GM12865 (cell line): Measurements from ENCODE around the gene MZF1.
A peak's percentile ranks its signal among the peaks of the same experiment; 100 is the strongest.

Source experiments
- DNase-seq: peaks from one replicate; pipeline ENCODE4 v3.0.0; 2010; ENCODE audit warnings: low read depth
- H3K4me3 ChIP-seq: 2 replicates; pipeline ENCODE4 v1.5.1; 2011; ENCODE audit warnings: mild to moderate bottlenecking, low read depth, low read length, control low read depth
- CTCF ChIP-seq: IDR thresholded peaks from 2 replicates; pipeline ENCODE4 v1.5.1; 2011; ENCODE audit warnings: low read length, control low read depth, low read depth, inconsistent platforms; ENCODE audit not compliant: insufficient read depth; ENCODE audit errors: missing control alignments

MZF1 gene

DNA sequence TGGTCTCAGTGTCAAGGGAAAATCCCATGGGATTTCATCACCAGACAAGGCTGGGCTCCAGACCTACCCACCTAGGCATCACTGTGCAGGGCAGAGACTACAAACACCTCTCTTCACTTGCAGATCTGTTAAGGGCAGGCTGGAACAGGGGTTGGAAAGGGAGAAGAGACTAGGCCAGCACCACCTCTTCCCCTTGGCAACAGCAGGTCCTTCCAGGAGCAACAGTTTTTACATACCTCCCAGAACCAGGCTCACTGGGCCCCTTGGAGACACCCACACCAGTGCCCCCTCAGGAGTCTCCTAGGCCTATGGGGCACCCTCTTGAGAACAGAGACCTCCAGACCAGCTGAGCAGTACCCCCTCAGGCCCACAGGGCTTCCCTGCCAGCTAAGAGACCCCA lies 12.2 kb downstream of the MZF1 start:
- no peak overlapping the region for H3K4me3 ChIP-seq
- TF ChIP-seq CTCF, result no peak
- no peak for DNase-seq

DNA sequence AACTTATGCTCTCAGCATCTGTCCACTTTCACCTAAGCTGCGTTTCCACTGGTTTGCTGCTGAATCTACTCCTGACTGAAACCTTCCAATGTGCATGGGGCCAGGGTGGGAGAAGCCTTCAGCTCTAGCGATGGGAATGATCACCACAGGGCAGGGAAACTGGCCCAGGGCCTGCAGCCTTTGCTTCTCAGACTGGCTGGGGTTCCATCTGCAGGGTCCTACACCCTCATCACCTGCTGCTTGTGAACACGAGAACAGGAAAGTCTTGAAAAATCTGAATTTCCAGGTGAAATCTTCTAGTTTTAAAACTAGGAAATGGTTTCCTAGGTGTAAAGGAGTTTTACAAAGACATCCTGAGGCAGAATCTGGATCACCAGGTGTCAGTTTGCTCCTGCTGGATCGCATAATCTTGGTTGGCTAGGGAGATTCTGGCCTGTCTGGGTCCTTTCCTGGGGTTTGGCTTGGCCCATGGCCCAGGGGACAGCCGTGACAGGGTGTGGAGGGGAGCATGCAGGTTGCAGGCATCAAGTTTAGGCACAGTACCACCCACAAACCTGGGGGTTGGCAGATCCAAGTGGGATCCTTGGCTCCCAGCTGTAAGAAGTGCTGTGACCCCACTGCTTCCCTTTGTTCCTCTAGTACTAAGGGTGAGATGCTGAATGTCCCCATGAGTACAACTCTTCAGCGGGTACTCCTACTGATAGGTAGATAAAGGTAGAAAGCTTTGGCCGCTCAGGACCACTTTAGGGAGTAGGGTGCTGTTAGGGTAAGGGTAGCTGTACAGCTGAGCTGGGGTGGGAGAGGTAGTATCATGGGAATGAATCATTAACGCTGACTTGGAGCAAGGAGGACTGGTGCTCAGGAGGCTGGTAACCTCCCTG lies 12.9 kb downstream of the MZF1 start:
- TF ChIP-seq CTCF, result no peak
- peak overlapping the region; percentile 64 for H3K4me3 ChIP-seq
- DNase-seq, result no peak

DNA sequence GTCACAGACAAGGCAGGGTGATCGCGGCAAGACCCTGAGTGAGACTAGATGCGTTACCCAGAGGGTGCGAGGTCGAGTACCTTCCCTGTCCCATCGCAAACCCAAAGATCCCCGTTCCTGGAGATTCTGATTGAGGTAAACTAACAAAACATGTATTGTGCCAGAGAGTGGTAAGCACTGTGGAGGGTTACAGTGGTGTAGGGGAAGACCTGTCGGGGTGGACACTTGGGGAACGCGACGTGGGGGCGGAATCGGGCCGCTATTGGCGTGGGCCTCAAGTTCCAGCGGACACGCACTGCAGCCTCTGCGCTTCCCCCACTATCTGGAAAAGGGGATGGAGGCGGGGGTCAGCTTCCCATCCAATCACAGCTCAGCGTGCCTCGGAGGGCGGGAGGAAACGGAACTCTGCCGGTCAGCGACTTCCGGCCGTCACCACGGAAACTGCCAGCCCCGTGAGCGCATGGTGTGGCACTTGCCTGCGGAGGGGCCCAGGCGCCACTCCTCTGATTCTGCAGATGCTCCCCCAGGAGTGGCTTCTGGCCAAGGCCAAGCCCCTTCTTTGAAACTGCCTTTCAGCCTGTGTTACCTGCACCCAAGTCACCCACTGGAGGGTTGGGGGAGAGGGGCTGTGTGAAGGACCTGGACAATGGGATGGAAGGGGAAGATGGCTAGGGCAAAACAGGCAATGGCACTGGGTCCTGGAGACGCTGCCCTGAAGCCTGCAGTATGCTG lies 13.7 kb downstream of the MZF1 start:
- DNase-seq, result peak; percentile 97
- TF ChIP-seq CTCF, result no peak
- peak overlapping the region; percentile 64 for H3K4me3 ChIP-seq

DNA sequence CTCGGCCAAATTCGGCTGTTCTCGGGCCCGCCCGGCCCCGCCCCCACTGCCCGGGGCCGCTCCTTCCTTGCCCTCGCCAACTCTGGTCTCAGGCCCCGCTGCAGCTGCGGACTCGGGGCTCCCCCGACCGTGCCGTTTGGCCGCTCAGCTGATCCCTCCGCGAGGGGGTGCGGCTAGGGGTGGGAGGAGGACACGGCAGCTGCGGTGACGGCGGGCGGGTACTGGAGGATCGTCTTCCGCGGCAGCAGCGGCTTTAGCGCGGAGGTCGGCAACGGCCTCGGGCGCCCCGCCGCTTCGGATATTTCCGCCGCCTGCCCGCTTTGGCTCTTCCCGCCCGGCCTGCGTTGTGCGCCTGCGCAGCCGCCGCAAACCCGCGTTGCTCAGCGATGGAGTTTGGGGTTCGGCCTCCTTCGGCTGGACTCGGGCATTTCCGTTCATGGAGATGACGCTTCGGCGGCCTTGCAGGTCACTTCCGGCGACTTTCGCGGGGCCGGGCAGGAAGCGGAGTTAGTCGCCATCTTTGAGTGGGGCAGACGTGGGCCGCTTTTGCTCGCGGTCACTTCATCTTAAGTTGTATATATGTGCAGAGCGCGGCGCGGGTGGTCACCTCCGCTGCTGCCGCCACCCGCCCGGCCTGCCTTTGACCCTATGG lies 14.4 kb downstream of the MZF1 start:
- no peak for TF ChIP-seq CTCF
- peak; percentile 100 for DNase-seq
- H3K4me3 ChIP-seq, result peak overlapping the region; percentile 68

DNA sequence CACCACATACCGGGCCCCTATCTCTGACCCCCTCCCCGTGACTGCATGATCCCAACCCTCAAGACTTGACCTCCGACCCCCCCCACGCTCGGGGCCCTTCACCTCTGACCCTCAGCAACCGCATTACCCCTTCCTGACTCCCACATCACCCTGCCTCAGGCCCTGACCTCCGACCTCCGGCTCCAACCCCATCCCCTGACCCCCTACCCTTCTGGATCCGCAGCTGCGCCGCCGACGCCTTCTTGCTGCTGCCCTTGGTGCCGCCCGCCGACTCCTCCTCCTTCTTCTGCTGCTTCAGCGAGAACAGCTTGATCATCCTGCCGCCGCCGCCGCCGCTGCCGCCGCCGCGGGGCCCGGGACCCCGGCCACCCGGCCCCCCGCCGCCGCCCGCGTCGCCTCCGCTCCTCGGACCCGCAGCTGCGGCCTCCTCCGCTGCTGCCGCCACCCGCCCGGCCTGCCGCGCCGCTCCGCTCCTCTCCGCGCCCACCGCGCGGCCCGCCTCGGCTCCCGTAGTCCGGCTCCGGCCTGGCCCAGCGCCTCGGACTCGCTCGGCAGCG lies 15.0 kb downstream of the MZF1 start, which contains the start of gene UBE2M:
Gene UBE2M, minus strand, starts transcription at position 546 of the 557 bp plus-strand sequence. Its CDS starts 230 bp downstream, at position 316.
- H3K4me3 ChIP-seq, result peak within 1 kb of the TSS; percentile 81
- TF ChIP-seq CTCF, result no peak
- DNase-seq, result no peak

GRCh38 chr19:58557221-58558065 lies 15.7 kb downstream of the MZF1 start:
- DNase-seq, result no peak
- H3K4me3 ChIP-seq, result peak overlapping the region; percentile 81
- no peak for TF ChIP-seq CTCF
